CD14-positive monocyte (primary cell): ENCODE data around the gene KRTAP12-2. TPM values are rescaled to one million over a fixed set of nuclear protein-coding genes. Genes with fewer than 3 reads are reported as not detected.

ENCODE experiments used
- DNase-seq, 3 donors: peaks; one replicate each; pipeline ENCODE4 v3.0.0-alpha.2; 2011 to 2022
- H2AFZ ChIP-seq: 2 replicates; pipeline ENCODE4 v1.6.0; 2012; ENCODE audit warnings: mild to moderate bottlenecking, low read depth, low read length, inconsistent platforms; ENCODE audit not compliant: insufficient read depth, poor library complexity, severe bottlenecking
- H3K27ac ChIP-seq, 2 donors: 1 replicate in 1 of 2; 2 replicates in 1 of 2; pipeline ENCODE4 v1.5.1; 2012 to 2013; ENCODE audit warnings: low read length in 2 of 2, control low read depth in 1 of 2, inconsistent platforms in 1 of 2, low read depth in 1 of 2, mild to moderate bottlenecking in 1 of 2
- H3K27me3 ChIP-seq, 2 donors: one replicate each; pipeline versions ENCODE4 v1.6.0 to v1.6.1; 2011 to 2013; ENCODE audit warnings: low read length in 2 of 2; ENCODE audit not compliant: control insufficient read depth in 2 of 2, insufficient read depth in 2 of 2
- H3K36me3 ChIP-seq, 2 donors: replicated peaks in 1 of 2; 1 replicate in 1 of 2; 2 replicates in 1 of 2; pipeline versions ENCODE4 v1.5.1 to v1.6.1; 2012 to 2013; ENCODE audit warnings: low read length in 2 of 2, control low read depth in 1 of 2, inconsistent platforms in 1 of 2, mild to moderate bottlenecking in 1 of 2; ENCODE audit not compliant: insufficient read depth in 2 of 2, control insufficient read depth in 1 of 2
- H3K4me1 ChIP-seq, 2 donors: 1 replicate in 1 of 2; 2 replicates in 1 of 2; pipeline versions ENCODE4 v1.5.1 to v1.6.1; 2012 to 2013; ENCODE audit warnings: low read length in 2 of 2, control low read depth in 1 of 2, inconsistent platforms in 1 of 2, mild to moderate bottlenecking in 1 of 2, moderate library complexity in 1 of 2; ENCODE audit not compliant: insufficient read depth in 2 of 2, control insufficient read depth in 1 of 2
- H3K4me2 ChIP-seq: replicated peaks from 2 replicates; pipeline ENCODE3; 2012; ENCODE audit warnings: low read length, moderate library complexity, mild to moderate bottlenecking; ENCODE audit not compliant: poor library complexity, severe bottlenecking; ENCODE audit errors: extremely low read depth
- H3K4me3 ChIP-seq, 3 experiments: fragments of 200-600 bp in 1 of 3; sonication (generic) in 1 of 3; replicated peaks in 1 of 3; 1 replicate in 2 of 3; 2 replicates in 1 of 3; pipeline ENCODE4 v1.5.1; 2011 to 2013; ENCODE audit warnings: low read length in 3 of 3, mild to moderate bottlenecking in 3 of 3, control low read depth in 2 of 3, low read depth in 2 of 3, inconsistent platforms in 1 of 3, moderate library complexity in 1 of 3
- H3K79me2 ChIP-seq: 2 replicates; pipeline ENCODE4 v1.6.0; 2012; ENCODE audit warnings: mild to moderate bottlenecking, control low read depth, inconsistent platforms, low read length, moderate library complexity; ENCODE audit not compliant: insufficient read depth
- H3K9ac ChIP-seq: 2 replicates; pipeline ENCODE4 v1.6.0; 2017; ENCODE audit warnings: low read length, mild to moderate bottlenecking; ENCODE audit not compliant: insufficient read depth, poor library complexity, severe bottlenecking
- H3K9me3 ChIP-seq, 2 donors: replicated peaks in 1 of 2; 1 replicate in 1 of 2; 2 replicates in 1 of 2; pipeline versions ENCODE4 v1.5.1 to v1.6.1; 2012 to 2013; ENCODE audit warnings: low read length in 2 of 2, control low read depth in 1 of 2; ENCODE audit not compliant: control insufficient read depth in 1 of 2, insufficient read depth in 1 of 2
- H4K20me1 ChIP-seq: 2 replicates; pipeline ENCODE4 v1.6.0; 2012; ENCODE audit warnings: mild to moderate bottlenecking, low read length, control low read depth, moderate library complexity; ENCODE audit not compliant: insufficient read depth
- H3K27ac Mint-ChIP-seq, 7 donors: one replicate each; pipeline ENCODE4 v1.8.0; 2020; ENCODE audit warnings: mild to moderate bottlenecking in 7 of 7, mixed read lengths in 7 of 7, moderate library complexity in 6 of 7, inconsistent platforms in 2 of 7
- H3K27me3 Mint-ChIP-seq, 3 donors: one replicate each; pipeline ENCODE4 v1.8.0; 2021 to 2022; ENCODE audit warnings: low read depth in 3 of 3, mild to moderate bottlenecking in 3 of 3, mixed read lengths in 3 of 3, moderate library complexity in 3 of 3, inconsistent platforms in 1 of 3
- H3K36me3 Mint-ChIP-seq, 2 donors: one replicate each; pipeline ENCODE4 v1.8.0; 2020; ENCODE audit warnings: mixed read lengths in 2 of 2, inconsistent platforms in 1 of 2, mild to moderate bottlenecking in 1 of 2
- H3K4me1 Mint-ChIP-seq: one replicate; pipeline ENCODE4 v1.8.0; 2020; ENCODE audit warnings: mild to moderate bottlenecking, mixed read lengths
- H3K4me3 Mint-ChIP-seq, 2 donors: one replicate each; pipeline ENCODE4 v1.8.0; 2020; ENCODE audit warnings: mild to moderate bottlenecking in 2 of 2, mixed read lengths in 2 of 2, moderate library complexity in 1 of 2
- H3K9me3 Mint-ChIP-seq, 7 donors: one replicate each; pipeline ENCODE4 v1.8.0; 2020 to 2022; ENCODE audit warnings: mixed read lengths in 7 of 7, mild to moderate bottlenecking in 6 of 7, moderate library complexity in 6 of 7, inconsistent platforms in 2 of 7
- CTCF ChIP-seq: fragments of 200-600 bp; IDR thresholded peaks from one replicate; pipeline ENCODE4 v1.8.0; 2022; ENCODE audit warnings: antibody characterized with exemption, mild to moderate bottlenecking
- WGBS: methylation state at CpG from one replicate; pipeline ENCODE4 v1.1.5; 2013; ENCODE audit warnings: missing lambda C conversion rate; ENCODE audit not compliant: insufficient coverage; 5-methylcytosine and 5-hydroxymethylcytosine counted together
- intact Hi-C, 2 donors: fragments of 100-400 bp; cut with micrococcal nuclease; formaldehyde crosslinking; loops; one replicate each; pipeline versions ENCODE4 v1.15.0 to v1.15.1; 2023
- polyA plus RNA-seq, 3 donors: library from polyadenylated mRNA; depleted of rRNA in 1 of 3; unstranded in 2 of 3; stranded (reverse) in 1 of 3; fragments of 300-500 nt in 2 of 3; fragments of >200 nt in 1 of 3; fragmentation: Illumina TruSeq in 2 of 3; gene quantifications; 1 replicate in 2 of 3; 2 replicates in 1 of 3; pipeline ENCODE4 v1.2.3, GENCODE V29; 2012 to 2021

Gene KRTAP12-2
- polyA plus RNA-seq, 3 donors = not detected

GRCh38 chr21:44708866-44709425, 42.2 kb upstream of the KRTAP12-2 start:
- Histone ChIP-seq H2AFZ (no peak overlapping the region), H3K27ac (no peak overlapping the region), H3K4me3 (no peak overlapping the region), H3K27me3 (peaks cover 69 to 92% of the 10 kb centered on the region in 2 donors), H4K20me1 (no peaks in the 10 kb centered on the region), H3K4me1 (no peaks in the 10 kb centered on the region), H3K36me3 (no peaks in the 10 kb centered on the region), H3K9me3 (peaks cover 7 to 50% of the 10 kb centered on the region in 2 donors), H3K79me2 (no peaks in the 10 kb centered on the region), H3K9ac (no peak overlapping the region), H3K4me2 (no peak overlapping the region)
- no peak for TF ChIP-seq CTCF
- peak overlapping the region in 1 of 2 donors; percentile 80 for H3K4me3 Mint-ChIP-seq
- peaks cover 0 to 12% of the 10 kb centered on the region in 2 donors for H3K36me3 Mint-ChIP-seq
- peaks cover 1% of the 10 kb centered on the region for H3K4me1 Mint-ChIP-seq
- H3K27ac Mint-ChIP-seq = no peak overlapping the region
- H3K27me3 Mint-ChIP-seq = peaks cover 94 to 100% (median 98%) of the 10 kb centered on the region in 3 donors
- 5% methylated on average over 18 of the region's 25 CpGs for WGBS
- intact Hi-C loops = no loop called here
- peaks cover 8 to 48% (median 23%) of the 10 kb centered on the region in 7 donors for H3K9me3 Mint-ChIP-seq
- no peak for DNase-seq

GRCh38 chr21:44708213-44708865, 41.6 kb upstream of the KRTAP12-2 start:
- Mint-ChIP-seq H3K4me3 (peak overlapping the region in 1 of 2 donors; percentile 80), H3K4me1 (peaks cover 1% of the 10 kb centered on the region), H3K27ac (no peak overlapping the region), H3K9me3 (peaks cover 8 to 47% (median 23%) of the 10 kb centered on the region in 7 donors), H3K27me3 (peaks cover 88 to 100% (median 96%) of the 10 kb centered on the region in 3 donors), H3K36me3 (peaks cover 0 to 12% of the 10 kb centered on the region in 2 donors)
- Histone ChIP-seq H2AFZ (no peak overlapping the region), H3K4me3 (no peak overlapping the region), H3K36me3 (no peaks in the 10 kb centered on the region), H3K27ac (no peak overlapping the region), H4K20me1 (no peaks in the 10 kb centered on the region), H3K4me2 (no peak overlapping the region), H3K9ac (no peak overlapping the region), H3K9me3 (peaks cover 7 to 44% of the 10 kb centered on the region in 2 donors), H3K79me2 (no peaks in the 10 kb centered on the region), H3K27me3 (peaks cover 65 to 92% of the 10 kb centered on the region in 2 donors), H3K4me1 (no peaks in the 10 kb centered on the region)
- no peak for TF ChIP-seq CTCF
- DNase-seq = no peak
- WGBS = 1% methylated on average over 7 of the region's 13 CpGs
- intact Hi-C loops = no loop called here
